ENCODE data around the gene DAB1. TPM values are rescaled to one million over a fixed set of nuclear protein-coding genes. Genes with fewer than 3 reads are reported as not detected.

DAB1 gene
- polyA plus RNA-seq, 12 donors, result 1.7 to 8.2 (median 2.7) TPM; not detected in 1

GRCh38 chr1:57276918-57277317 lies 146.9 kb downstream of the DAB1 start:
- DNase-seq, result no peak

- no peak for DNase-seq
These were observed 151.3 kb downstream of the DAB1 start for GRCh38 chr1:57272601-57273000.

GRCh38 chr1:57272150-57272549 lies 151.7 kb downstream of the DAB1 start:
- no peak for DNase-seq

- DNase-seq, result no peak
These were observed 152.7 kb downstream of the DAB1 start for GRCh38 chr1:57270927-57271698.

- no peak for DNase-seq
These were observed 154.1 kb downstream of the DAB1 start for GRCh38 chr1:57269630-57270225.

GRCh38 chr1:57265104-57265503 lies 158.8 kb downstream of the DAB1 start:
- no peak for DNase-seq

- no peak for DNase-seq
These were observed 161.4 kb downstream of the DAB1 start for GRCh38 chr1:57262472-57262871.

- DNase-seq, result no peak
These were observed 165.1 kb downstream of the DAB1 start for GRCh38 chr1:57258557-57259325.

GRCh38 chr1:57255945-57256344 lies 167.9 kb downstream of the DAB1 start:
- no peak for DNase-seq

- no peak for DNase-seq
These were observed 169.8 kb downstream of the DAB1 start for GRCh38 chr1:57254022-57254421.

- no peak for DNase-seq
These were observed 171.1 kb downstream of the DAB1 start for GRCh38 chr1:57252597-57253294.

GRCh38 chr1:57250021-57250420 lies 173.8 kb downstream of the DAB1 start:
- DNase-seq, result no peak

- DNase-seq, result no peak
These were observed 174.3 kb downstream of the DAB1 start for GRCh38 chr1:57249511-57249910.

GRCh38 chr1:57248830-57249229 lies 175.0 kb downstream of the DAB1 start:
- DNase-seq, result no peak

GRCh38 chr1:57238233-57238781 lies 185.6 kb downstream of the DAB1 start:
- no peak for DNase-seq

GRCh38 chr1:57235730-57236510 lies 187.9 kb downstream of the DAB1 start:
- no peak for DNase-seq

- no peak for DNase-seq
These were observed 189.4 kb downstream of the DAB1 start for GRCh38 chr1:57234459-57234858.

GRCh38 chr1:57232500-57232899 lies 191.4 kb downstream of the DAB1 start:
- DNase-seq, result no peak

GRCh38 chr1:57229998-57230397 lies 193.9 kb downstream of the DAB1 start:
- no peak for DNase-seq

- DNase-seq, result no peak
These were observed 194.8 kb downstream of the DAB1 start for GRCh38 chr1:57229076-57229475.

GRCh38 chr1:57222801-57223200 lies 201.1 kb downstream of the DAB1 start:
- DNase-seq, result no peak

Data from muscle of arm (tissue), 12 donors.